HCT116 (cell line): Measurements from ENCODE around the gene CCDC188.

Experiments used
- CTCF ChIP-seq, 3 experiments: fragments of 200-600 bp in 1 of 3; sonication (generic) in 1 of 3; IDR thresholded peaks in 2 of 3; conservative IDR thresholded peaks in 1 of 3; 2 replicates each; pipeline ENCODE4 v1.5.1; 2012 to 2017; ENCODE audit warnings: low read depth in 2 of 3, low read length in 2 of 3, antibody characterized with exemption in 1 of 3, borderline replicate concordance in 1 of 3, control low read depth in 1 of 3, mild to moderate bottlenecking in 1 of 3, mixed read lengths in 1 of 3, mixed run types in 1 of 3, moderate library complexity in 1 of 3; ENCODE audit not compliant: insufficient read depth in 1 of 3
- EGR1 ChIP-seq: IDR thresholded peaks from 2 replicates; pipeline ENCODE4 v1.6.1; 2012; ENCODE audit warnings: low read depth
- EZH2phosphoT487 ChIP-seq: fragments of 200-600 bp; IDR thresholded peaks from 2 replicates; pipeline ENCODE4 v1.6.1; 2018; ENCODE audit warnings: antibody characterized with exemption, borderline replicate concordance
- FOSL1 ChIP-seq: IDR thresholded peaks from 2 replicates; pipeline ENCODE4 v1.6.1; 2012; ENCODE audit warnings: low read depth
- POLR2A ChIP-seq: IDR thresholded peaks from 2 replicates; pipeline ENCODE4 v1.7.0; 2011; ENCODE audit warnings: borderline replicate concordance; ENCODE audit not compliant: insufficient read depth, insufficient read length; ENCODE audit errors: extremely low read depth
- POLR2AphosphoS5 ChIP-seq: IDR thresholded peaks from 2 replicates; pipeline ENCODE4 v1.6.1; 2011; ENCODE audit warnings: mild to moderate bottlenecking, low read depth, low read length, moderate library complexity
- RAD21 ChIP-seq: IDR thresholded peaks from 2 replicates; pipeline ENCODE4 v1.6.1; 2012; ENCODE audit warnings: low read depth, mild to moderate bottlenecking
- REST ChIP-seq: IDR thresholded peaks from 2 replicates; pipeline ENCODE4 v1.6.1; 2012; ENCODE audit warnings: low read depth
- TF ChIP-seq, protein P1 (sequence below): IDR thresholded peaks from 2 replicates; pipeline ENCODE4 v1.6.1; 2012

DNA sequence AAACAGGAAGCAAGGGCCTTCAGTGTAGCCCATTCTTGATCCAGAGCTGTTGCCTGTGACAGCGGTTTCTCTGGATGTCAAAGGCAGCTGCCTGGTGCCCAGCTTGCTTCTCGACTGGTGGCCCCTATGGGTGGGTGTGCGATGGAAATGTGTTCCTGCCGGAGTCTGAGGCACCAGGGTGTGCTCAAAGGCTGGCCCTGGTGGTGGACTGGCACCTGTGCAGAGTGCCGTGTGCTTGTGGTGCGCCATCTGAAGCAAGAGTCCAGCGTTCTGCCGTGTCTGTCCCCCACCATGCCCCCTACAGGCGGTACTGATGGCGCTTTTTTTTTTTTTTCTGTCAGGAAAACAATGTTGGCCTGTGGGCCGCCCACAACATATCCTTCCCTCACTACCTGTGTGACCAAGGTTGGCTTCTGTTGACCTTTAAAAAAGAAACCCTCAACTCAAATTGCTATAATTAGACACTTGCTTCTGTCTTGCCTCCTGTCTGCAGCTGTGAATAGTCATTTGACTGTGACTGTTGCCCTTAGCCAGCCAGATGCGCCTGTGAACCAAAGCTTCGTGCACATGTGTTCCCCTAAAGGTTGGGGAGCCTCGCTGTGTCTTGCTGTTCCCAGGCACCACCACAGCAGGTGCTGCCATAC lies 39.7 kb downstream of the CCDC188 start:
- TF ChIP-seq CTCF (IDR thresholded peaks at IDR 0.05 in 2 of 3, conservative IDR thresholded peaks at IDR 0.05 in 1 of 3; ENCODE audit: borderline replicate concordance in 1 of 3, insufficient read depth in 1 of 3, low read depth in 2 of 3, low read length in 2 of 3) (peak; percentile 23 to 77 (median 74); a peak in 5 of 6 replicates), POLR2A (no peak), RAD21 (no peak), EZH2phosphoT487 (no peak), EGR1 (no peak), FOSL1 (no peak), POLR2AphosphoS5 (no peak), REST (no peak)
- TF ChIP-seq, protein P1, sequence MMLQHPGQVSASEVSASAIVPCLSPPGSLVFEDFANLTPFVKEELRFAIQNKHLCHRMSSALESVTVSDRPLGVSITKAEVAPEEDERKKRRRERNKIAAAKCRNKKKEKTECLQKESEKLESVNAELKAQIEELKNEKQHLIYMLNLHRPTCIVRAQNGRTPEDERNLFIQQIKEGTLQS: no peak
